Breast epithelium (tissue), 4 donors: ENCODE data around the gene ABCB8. TPM values are rescaled to one million over a fixed set of nuclear protein-coding genes. Genes with fewer than 3 reads are reported as not detected.
A peak's percentile ranks its signal among the peaks of the same experiment; 100 is the strongest.

ENCODE experiments used
- DNase-seq, 2 donors: peaks; one replicate each; pipeline ENCODE4 v3.0.0-alpha.2; 2019; ENCODE audit warnings: low spot score in 2 of 2
- H3K27ac ChIP-seq, 2 donors: fragments of 200-600 bp; sonication (generic) in 1 of 2; one replicate each; pipeline ENCODE4 v1.5.1; 2016 to 2019; ENCODE audit warnings: mild to moderate bottlenecking in 1 of 2
- H3K27me3 ChIP-seq, 2 donors: fragments of 200-600 bp; sonication (generic) in 1 of 2; one replicate each; pipeline versions ENCODE4 v1.5.1 to v1.6.0; 2017 to 2019; ENCODE audit warnings: control low read depth in 1 of 2, mild to moderate bottlenecking in 1 of 2
- H3K36me3 ChIP-seq: fragments of 200-600 bp; one replicate; pipeline ENCODE4 v1.5.1; 2019
- H3K4me1 ChIP-seq, 2 donors: fragments of 200-600 bp; sonication (generic); one replicate each; pipeline ENCODE4 v1.5.1; 2016 to 2019; ENCODE audit warnings: control low read depth in 1 of 2
- H3K4me3 ChIP-seq, 3 donors: fragments of 200-600 bp; sonication (generic); 1 replicate in 2 of 3; 2 replicates in 1 of 3; pipeline ENCODE4 v1.5.1; 2016 to 2019; ENCODE audit warnings: mild to moderate bottlenecking in 3 of 3, moderate library complexity in 2 of 3
- H3K9me3 ChIP-seq, 2 donors: fragments of 200-600 bp; sonication (generic) in 1 of 2; one replicate each; pipeline ENCODE4 v1.5.1; 2016 to 2019; ENCODE audit warnings: control low read depth in 1 of 2
- POLR2A ChIP-seq: fragments of 450-650 bp; IDR thresholded peaks from one replicate; pipeline ENCODE4 v1.6.1; 2016; ENCODE audit warnings: antibody characterized with exemption, mild to moderate bottlenecking, moderate library complexity
- POLR2AphosphoS5 ChIP-seq, 3 donors: sonication (generic); formaldehyde crosslinking; IDR thresholded peaks; one replicate each; pipeline ENCODE4 v1.6.1; 2017; ENCODE audit warnings: antibody characterized with exemption in 3 of 3
- intact Hi-C: fragments of 100-400 bp; cut with DNase I; formaldehyde crosslinking; loops from one replicate; pipeline ENCODE4 v1.15.1; 2023; ENCODE audit warnings: low total_unique reads
- total RNA-seq, 3 donors: library from RNA; depleted of rRNA; stranded (reverse); fragments of >200 nt; gene quantifications; one replicate each; pipeline ENCODE4 v1.1.0, GENCODE V29; 2016
- TF ChIP-seq, protein P1 (sequence below), 3 donors: fragments of 450-650 bp; IDR thresholded peaks; one replicate each; pipeline ENCODE4 v1.5.1; 2016 to 2017; ENCODE audit warnings: antibody characterized with exemption in 3 of 3, mild to moderate bottlenecking in 3 of 3, moderate library complexity in 3 of 3

ABCB8 gene
- total RNA-seq, 3 donors from 2014 or later = 14.7 to 19.3 (median 17.6) TPM

DNA sequence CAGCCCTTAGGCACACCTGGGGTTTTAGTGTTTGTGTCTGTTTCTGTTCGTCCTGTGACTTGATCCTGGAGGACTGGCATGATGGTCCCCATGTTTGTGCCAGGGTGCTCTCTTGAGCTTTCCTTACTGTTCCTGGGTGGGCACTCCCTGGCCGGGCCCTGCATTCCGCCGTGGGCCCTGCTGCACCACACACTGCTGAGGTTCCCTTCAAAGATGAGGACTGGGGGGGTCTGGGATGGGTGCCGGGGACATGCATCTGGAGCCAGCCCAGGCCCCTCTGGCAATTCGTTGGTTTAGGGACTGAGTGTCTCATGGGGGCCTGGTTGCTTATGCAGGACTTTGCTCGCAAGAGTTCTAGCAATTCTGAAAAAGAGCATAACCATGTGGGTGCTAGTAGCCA is 62.8 kb downstream of the ABCB8 start:
- peaks cover 11 to 23% of the 10 kb centered on the region in 2 donors for H3K4me1 ChIP-seq
- intact Hi-C loops = no loop called here
- TF ChIP-seq POLR2AphosphoS5 (IDR thresholded peaks at IDR 0.05) (no peak), POLR2A (no peak)
- TF ChIP-seq, protein P1, sequence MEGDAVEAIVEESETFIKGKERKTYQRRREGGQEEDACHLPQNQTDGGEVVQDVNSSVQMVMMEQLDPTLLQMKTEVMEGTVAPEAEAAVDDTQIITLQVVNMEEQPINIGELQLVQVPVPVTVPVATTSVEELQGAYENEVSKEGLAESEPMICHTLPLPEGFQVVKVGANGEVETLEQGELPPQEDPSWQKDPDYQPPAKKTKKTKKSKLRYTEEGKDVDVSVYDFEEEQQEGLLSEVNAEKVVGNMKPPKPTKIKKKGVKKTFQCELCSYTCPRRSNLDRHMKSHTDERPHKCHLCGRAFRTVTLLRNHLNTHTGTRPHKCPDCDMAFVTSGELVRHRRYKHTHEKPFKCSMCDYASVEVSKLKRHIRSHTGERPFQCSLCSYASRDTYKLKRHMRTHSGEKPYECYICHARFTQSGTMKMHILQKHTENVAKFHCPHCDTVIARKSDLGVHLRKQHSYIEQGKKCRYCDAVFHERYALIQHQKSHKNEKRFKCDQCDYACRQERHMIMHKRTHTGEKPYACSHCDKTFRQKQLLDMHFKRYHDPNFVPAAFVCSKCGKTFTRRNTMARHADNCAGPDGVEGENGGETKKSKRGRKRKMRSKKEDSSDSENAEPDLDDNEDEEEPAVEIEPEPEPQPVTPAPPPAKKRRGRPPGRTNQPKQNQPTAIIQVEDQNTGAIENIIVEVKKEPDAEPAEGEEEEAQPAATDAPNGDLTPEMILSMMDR (IDR thresholded peaks at IDR 0.05) = no peak

DNA sequence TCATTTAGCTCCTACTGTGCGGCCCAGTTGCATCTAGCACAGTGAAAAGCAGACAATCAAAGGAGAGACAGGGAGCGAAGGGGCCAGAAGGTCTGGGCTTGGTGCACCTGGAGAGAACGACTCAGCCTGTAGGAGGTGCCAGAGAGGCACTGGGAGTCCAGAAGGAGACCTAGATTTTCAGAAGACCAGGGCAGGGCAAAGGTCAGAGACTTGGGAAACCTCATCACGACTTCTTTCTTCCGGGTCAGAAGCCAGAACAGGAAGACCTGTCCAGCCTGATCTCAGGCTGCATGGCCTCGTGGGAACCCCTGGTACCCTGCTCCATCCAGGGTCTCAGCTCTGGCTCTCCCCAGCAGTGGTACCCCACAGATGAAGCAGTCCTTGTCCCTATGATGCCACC is 63.2 kb downstream of the ABCB8 start:
- no peak for DNase-seq
- peak overlapping the region in 1 of 2 donors; percentile 57 for H3K27ac ChIP-seq
- H3K36me3 ChIP-seq = no peaks in the 10 kb centered on the region
- H3K4me1 ChIP-seq = peaks cover 11 to 23% of the 10 kb centered on the region in 2 donors
- TF ChIP-seq POLR2AphosphoS5 (IDR thresholded peaks at IDR 0.05) = no peak
- TF ChIP-seq, protein P1 (IDR thresholded peaks at IDR 0.05) = no peak
- TF ChIP-seq POLR2A = no peak
- H3K9me3 ChIP-seq = no peaks in the 10 kb centered on the region
- intact Hi-C loops = no loop called here
- no peak overlapping the region for H3K4me3 ChIP-seq
- H3K27me3 ChIP-seq = no peaks in the 10 kb centered on the region

More for the DNA sequence above, 62.8 kb downstream of the ABCB8 start:
- no peak overlapping the region for H3K4me3 ChIP-seq
- no peaks in the 10 kb centered on the region for H3K36me3 ChIP-seq
- peak overlapping the region in 1 of 2 donors; percentile 57 for H3K27ac ChIP-seq
- no peak for DNase-seq
- H3K9me3 ChIP-seq = no peaks in the 10 kb centered on the region
- no peaks in the 10 kb centered on the region for H3K27me3 ChIP-seq

DNA sequence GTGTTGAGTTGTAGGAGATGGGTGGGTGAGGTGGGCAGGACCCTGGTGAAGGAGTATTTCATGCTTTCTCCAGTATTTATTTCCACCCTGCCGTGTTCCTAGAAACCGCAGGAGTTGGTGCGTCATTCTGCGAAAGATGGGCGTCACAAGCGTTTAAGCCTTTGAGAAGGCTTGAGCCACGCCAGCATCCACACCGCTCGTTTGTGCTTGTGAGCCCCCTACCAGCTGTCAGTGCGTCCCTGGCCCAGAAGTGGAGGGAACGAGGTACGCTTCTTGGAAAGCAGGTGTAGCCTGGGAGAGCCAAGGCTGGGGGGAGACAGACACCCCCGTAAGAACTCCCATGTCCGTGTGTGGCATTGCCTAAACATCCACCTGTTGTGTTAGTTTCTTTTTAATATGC is 63.7 kb downstream of the ABCB8 start:
- no peaks in the 10 kb centered on the region for H3K27me3 ChIP-seq
- TF ChIP-seq, protein P1 (IDR thresholded peaks at IDR 0.05) = no peak
- TF ChIP-seq POLR2A (no peak), POLR2AphosphoS5 (IDR thresholded peaks at IDR 0.05) (no peak)
- peaks cover 11 to 23% of the 10 kb centered on the region in 2 donors for H3K4me1 ChIP-seq
- H3K36me3 ChIP-seq = no peaks in the 10 kb centered on the region
- no peak overlapping the region for H3K27ac ChIP-seq
- intact Hi-C loops = no loop called here
- no peaks in the 10 kb centered on the region for H3K9me3 ChIP-seq
- no peak for DNase-seq
- H3K4me3 ChIP-seq = no peak overlapping the region

DNA sequence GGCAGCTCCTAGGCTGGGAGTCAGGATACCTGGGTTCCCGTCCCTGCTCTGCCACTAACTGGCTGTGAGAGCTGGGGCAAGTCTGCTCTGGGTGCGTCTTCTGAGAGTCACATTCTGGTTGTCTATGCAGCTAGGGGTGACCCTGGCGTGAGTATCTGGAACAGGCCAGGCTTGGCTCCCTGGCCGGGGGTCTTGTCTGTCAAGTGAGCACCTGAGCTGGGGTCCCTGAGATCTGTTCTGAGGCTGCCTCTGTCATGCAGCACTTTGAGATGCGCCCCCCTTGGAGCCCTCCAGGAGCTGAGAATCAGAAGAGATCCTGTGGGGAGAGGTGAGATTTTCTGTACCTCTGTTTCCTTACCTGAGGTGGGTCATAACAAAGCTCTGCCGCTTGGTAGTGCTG is 65.5 kb downstream of the ABCB8 start:
- no peak for TF ChIP-seq POLR2A
- TF ChIP-seq POLR2AphosphoS5 (IDR thresholded peaks at IDR 0.05) = no peak
- TF ChIP-seq, protein P1 (IDR thresholded peaks at IDR 0.05) = no peak
- H3K9me3 ChIP-seq = no peaks in the 10 kb centered on the region
- no peak overlapping the region for H3K4me3 ChIP-seq
- peaks cover 11 to 13% of the 10 kb centered on the region in 2 donors for H3K4me1 ChIP-seq
- intact Hi-C loops = no loop called here
- H3K27ac ChIP-seq = no peak overlapping the region
- H3K36me3 ChIP-seq = no peaks in the 10 kb centered on the region
- no peaks in the 10 kb centered on the region for H3K27me3 ChIP-seq
- DNase-seq = no peak

DNA sequence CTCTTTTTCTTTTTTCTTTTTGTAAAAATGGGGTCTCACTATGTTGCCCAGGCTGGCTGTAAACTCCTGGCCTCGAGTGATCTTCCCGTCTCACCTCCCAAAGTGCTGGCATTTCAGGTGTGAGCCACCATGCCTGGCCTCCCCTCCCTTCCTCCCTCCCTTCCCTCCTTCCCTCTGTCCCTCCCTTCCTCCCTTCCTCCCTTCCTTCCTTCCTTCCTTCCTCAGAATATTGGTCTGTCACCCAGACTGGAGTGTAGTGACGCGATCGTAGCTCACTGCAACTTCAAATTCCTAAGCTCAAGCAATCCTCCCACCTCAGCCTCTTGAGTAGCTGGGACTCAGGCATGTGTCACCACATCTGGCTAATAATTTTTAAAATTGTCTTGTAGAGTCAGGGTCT is 66.4 kb downstream of the ABCB8 start:
- Histone ChIP-seq H3K4me3 (no peak overlapping the region), H3K36me3 (no peaks in the 10 kb centered on the region), H3K4me1 (peaks cover 4 to 8% of the 10 kb centered on the region in 2 donors), H3K27ac (no peak overlapping the region), H3K9me3 (no peaks in the 10 kb centered on the region), H3K27me3 (no peaks in the 10 kb centered on the region)
- DNase-seq = no peak
- TF ChIP-seq, protein P1 (IDR thresholded peaks at IDR 0.05) = no peak
- TF ChIP-seq POLR2AphosphoS5 (IDR thresholded peaks at IDR 0.05) = no peak
- TF ChIP-seq POLR2A = no peak
- intact Hi-C loops = no loop called here
